Stimulated activated CD8-positive, alpha-beta memory T cell treated with anti-CD3 and anti-CD28 coated beads, Interleukin-4, amount 100 ng/mL, for 1 hour (primary cell): ENCODE measurements around the gene ZNF200.

Experiments used
- DNase-seq, 2 donors: peaks; one replicate each; pipeline ENCODE4 v3.0.0-alpha.2; 2020; ENCODE audit warnings: low read depth in 2 of 2, low spot score in 1 of 2

ZNF200 gene

DNA sequence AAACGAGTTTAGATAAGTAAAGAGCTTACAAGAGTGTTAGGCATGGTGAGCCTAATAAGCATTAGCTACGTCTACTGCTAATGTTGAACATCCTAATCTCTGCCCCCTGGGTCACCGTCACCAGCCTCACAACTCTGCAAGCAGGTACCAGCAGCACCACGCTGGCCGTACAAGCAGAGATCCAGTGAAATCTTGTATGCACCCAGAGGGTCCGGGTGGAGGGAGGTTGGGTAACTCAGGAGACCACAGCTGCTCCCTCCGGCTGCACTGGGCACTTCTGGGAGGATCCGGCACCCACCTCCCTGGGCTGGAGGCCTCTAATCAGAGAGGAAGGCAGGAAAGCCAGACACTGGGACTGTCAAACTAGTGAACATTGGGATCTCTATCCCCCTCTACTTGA is 55.3 kb downstream of the ZNF200 start:
- DNase-seq, result no peak

DNA sequence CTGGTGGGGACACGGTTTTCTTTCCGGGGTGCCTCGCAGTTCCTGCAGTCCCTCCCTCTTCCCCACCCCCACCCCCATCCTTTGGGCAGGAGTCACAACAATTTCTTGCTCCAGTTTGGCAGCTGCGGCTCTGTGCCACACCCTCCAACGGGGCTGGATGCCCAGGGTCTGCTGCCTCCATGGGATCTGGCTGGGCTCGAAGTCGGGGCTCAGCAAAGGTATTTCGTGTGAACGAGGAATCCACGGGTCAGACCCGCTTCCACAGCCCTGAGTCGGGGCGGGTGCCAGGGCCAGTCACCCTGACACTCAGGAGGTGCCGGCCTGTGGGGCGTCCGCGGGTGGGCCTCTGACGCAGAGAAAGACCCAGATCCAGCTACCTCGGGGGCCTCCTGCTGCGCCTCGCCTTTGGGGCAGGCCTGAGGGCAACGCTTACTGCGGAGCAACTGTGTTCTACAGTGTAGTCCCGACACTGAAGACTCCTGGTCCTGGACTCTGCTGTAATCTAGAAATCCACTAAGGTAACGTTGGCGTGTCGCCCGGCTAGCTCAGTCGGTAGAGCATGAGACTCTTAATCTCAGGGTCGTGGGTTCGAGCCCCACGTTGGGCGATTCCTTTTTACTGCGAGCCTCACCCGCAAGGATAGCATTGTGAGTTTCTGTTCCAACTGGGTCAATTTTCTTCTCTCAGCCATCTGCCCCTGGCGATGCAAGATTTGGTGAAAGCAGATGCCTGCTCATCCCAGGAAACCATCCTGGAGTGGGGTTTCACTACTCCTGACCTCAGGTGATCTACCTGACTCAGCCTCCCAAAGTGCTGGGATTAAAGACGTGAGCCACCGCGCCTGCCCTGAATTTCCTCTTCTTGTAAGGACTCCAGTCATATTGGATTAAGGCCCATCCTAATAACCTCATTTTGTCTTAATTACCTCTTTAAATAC is 59.5 kb downstream of the ZNF200 start:
- DNase-seq, result no peak

DNA sequence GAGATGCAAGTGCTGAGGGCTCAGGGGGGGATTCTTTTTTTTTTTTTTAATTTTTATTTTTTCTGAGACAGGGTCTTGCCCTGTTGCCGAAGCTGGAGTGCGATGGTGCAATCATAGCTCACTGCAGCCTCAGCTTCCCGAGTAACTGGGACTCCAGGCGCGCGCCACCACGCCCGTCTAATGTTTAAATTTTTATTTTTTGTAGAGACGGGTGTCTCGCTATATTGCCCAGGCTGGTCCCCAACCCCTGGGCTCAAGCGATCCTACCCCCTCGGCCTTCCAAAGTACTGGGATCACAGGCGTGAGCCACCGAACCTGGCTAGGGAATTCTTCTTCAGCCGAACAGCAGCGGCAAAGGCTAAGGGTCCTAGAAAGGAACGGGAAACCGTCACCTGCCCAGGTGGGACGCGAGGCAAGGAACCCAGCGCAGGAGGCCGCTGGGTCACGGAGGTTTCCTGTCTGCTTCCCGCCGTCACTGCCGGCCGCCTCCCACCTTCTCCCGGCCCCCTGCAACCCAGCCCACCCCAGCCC is 60.3 kb downstream of the ZNF200 start:
- no peak for DNase-seq

DNA sequence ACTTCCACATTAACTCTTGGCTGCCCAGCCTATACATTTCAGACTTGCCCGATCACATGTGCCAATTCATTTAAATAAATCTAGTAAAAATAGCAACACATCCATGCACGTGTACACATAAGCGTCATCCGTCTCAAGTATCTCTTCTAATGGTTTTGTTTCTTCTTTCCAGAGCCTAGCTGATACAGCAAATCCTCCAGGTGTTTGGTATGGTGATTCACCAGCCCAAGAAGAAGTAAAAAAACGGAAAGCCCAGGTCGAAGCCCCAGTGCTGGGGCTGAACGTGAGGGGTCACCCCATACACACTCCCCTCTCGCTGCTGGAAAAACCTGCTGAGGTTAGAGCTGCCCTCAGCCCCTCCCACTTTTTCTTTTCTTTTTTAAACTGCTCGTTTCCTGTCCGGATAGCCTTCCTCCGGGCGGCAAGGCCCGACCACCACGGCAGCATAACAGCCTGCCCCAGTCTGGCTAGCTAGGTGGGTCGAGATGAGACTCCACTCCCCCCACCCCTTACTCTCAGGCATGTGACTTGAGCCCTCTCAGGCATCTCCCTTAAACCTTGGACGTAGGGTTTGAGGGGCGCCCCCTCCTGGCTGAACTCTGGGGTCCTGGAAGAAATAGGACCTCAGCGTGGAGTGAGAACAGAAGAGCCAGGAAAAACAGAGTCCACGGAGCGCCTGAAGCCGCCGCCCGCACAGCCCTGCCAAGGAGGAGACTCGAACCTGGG is 60.9 kb downstream of the ZNF200 start:
- DNase-seq, result no peak
